ENCODE data around the gene GLRX.

DNA sequence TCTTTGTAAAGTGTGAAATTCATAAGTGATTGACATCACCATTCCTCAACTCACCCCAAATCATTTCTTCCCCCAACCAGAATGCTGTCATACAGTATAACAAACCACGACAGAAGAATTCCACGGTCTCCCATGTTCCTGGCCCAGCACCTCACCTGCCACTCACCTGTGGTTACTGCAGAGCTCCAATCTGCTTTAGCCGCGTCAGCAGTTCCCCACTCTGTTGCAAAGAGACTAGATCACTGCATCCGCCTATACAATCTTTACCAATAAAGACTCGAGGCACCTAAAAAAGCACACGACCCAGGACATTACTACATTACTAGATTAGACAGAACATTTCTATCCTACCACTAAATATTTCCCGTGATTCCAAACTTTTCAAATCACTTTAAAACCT is 6.2 kb downstream of the GLRX start:
- TF ChIP-seq, protein P1, sequence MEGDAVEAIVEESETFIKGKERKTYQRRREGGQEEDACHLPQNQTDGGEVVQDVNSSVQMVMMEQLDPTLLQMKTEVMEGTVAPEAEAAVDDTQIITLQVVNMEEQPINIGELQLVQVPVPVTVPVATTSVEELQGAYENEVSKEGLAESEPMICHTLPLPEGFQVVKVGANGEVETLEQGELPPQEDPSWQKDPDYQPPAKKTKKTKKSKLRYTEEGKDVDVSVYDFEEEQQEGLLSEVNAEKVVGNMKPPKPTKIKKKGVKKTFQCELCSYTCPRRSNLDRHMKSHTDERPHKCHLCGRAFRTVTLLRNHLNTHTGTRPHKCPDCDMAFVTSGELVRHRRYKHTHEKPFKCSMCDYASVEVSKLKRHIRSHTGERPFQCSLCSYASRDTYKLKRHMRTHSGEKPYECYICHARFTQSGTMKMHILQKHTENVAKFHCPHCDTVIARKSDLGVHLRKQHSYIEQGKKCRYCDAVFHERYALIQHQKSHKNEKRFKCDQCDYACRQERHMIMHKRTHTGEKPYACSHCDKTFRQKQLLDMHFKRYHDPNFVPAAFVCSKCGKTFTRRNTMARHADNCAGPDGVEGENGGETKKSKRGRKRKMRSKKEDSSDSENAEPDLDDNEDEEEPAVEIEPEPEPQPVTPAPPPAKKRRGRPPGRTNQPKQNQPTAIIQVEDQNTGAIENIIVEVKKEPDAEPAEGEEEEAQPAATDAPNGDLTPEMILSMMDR (IDR thresholded peaks at IDR 0.05) = no peak
- no peak for TF ChIP-seq POLR2A (IDR thresholded peaks at IDR 0.05)

Measured in heart left ventricle (tissue), 13 donors.